ENCODE results near the gene ALKBH5. TPM values are rescaled to one million over a fixed set of nuclear protein-coding genes. Genes with fewer than 3 reads are reported as not detected.

Gene ALKBH5
- total and polyA plus RNA-seq, 2 experiments from 2014 or later = 81.9 to 161 TPM

- H3K79me2 ChIP-seq (ENCODE audit: insufficient read depth) = no peaks in the 10 kb centered on the region
- no peaks in the 10 kb centered on the region for H3K9me2 ChIP-seq (ENCODE audit: insufficient read depth)
- H3F3A ChIP-seq (ENCODE audit: insufficient read depth) = no peaks in the 10 kb centered on the region
- H3K9ac ChIP-seq = no peak overlapping the region
- in situ Hi-C loops (cut with MboI) = no loop called here
- H3K36me3 ChIP-seq (ENCODE audit: low read depth) = no peaks in the 10 kb centered on the region
- TF ChIP-seq EZH2 (IDR thresholded peaks at IDR 0.05; ENCODE audit: insufficient read depth, poor library complexity, severe bottlenecking) (no peak), EZH2phosphoT487 (IDR thresholded peaks at IDR 0.05; ENCODE audit: insufficient read depth, low read depth) (no peak)
- no peak overlapping the region for H3K4me2 ChIP-seq (ENCODE audit: unreplicated experiment)
- no peaks in the 10 kb centered on the region for H3K9me3 ChIP-seq (ENCODE audit: low read depth)
- DNase-seq = no peak
- no peak overlapping the region for H3K27ac ChIP-seq
- H3K4me1 ChIP-seq (ENCODE audit: insufficient read depth) = no peaks in the 10 kb centered on the region
- H4K20me1 ChIP-seq (ENCODE audit: insufficient read depth) = no peaks in the 10 kb centered on the region
- no peaks in the 10 kb centered on the region for H3K27me3 ChIP-seq (replicated peaks; ENCODE audit: insufficient read depth)
- WGBS, 2 experiments (ENCODE audit: low coverage in 1 of 2, low lambda C conversion rate in 2 of 2, missing lambda C conversion rate in 2 of 2) = 80 to 91% methylated on average over 6 to 14 of the region's 14 CpGs
- H3K4me3 ChIP-seq = no peak overlapping the region
- no peak overlapping the region for H2AFZ ChIP-seq
These were observed 44.1 kb upstream of the ALKBH5 start for GRCh38 chr17:18139498-18139897.

- H3K9me3 ChIP-seq (ENCODE audit: low read depth) = no peaks in the 10 kb centered on the region
- in situ Hi-C loops (cut with MboI) = no loop called here
- no peak overlapping the region for H3K9ac ChIP-seq
- H4K20me1 ChIP-seq (ENCODE audit: insufficient read depth) = no peaks in the 10 kb centered on the region
- H3K4me2 ChIP-seq (ENCODE audit: unreplicated experiment) = no peak overlapping the region
- TF ChIP-seq EZH2 (IDR thresholded peaks at IDR 0.05; ENCODE audit: insufficient read depth, poor library complexity, severe bottlenecking) (no peak), EZH2phosphoT487 (IDR thresholded peaks at IDR 0.05; ENCODE audit: insufficient read depth, low read depth) (no peak)
- H3K4me1 ChIP-seq (ENCODE audit: insufficient read depth) = no peaks in the 10 kb centered on the region
- H3K79me2 ChIP-seq (ENCODE audit: insufficient read depth) = no peaks in the 10 kb centered on the region
- no peak overlapping the region for H2AFZ ChIP-seq
- H3K9me2 ChIP-seq (ENCODE audit: insufficient read depth) = no peaks in the 10 kb centered on the region
- peak; percentile 56 for DNase-seq
- no peaks in the 10 kb centered on the region for H3K27me3 ChIP-seq (replicated peaks; ENCODE audit: insufficient read depth)
- H3F3A ChIP-seq (ENCODE audit: insufficient read depth) = no peaks in the 10 kb centered on the region
- no peak overlapping the region for H3K27ac ChIP-seq
- 48 to 55% methylated on average over 3 of the region's 3 CpGs for WGBS, 2 experiments (ENCODE audit: low coverage in 1 of 2, low lambda C conversion rate in 2 of 2, missing lambda C conversion rate in 2 of 2)
- H3K4me3 ChIP-seq = no peak overlapping the region
- no peaks in the 10 kb centered on the region for H3K36me3 ChIP-seq (ENCODE audit: low read depth)
These were observed 43.7 kb upstream of the ALKBH5 start for GRCh38 chr17:18139949-18140348.

GRCh38 chr17:18140648-18141047 lies 43.0 kb upstream of the ALKBH5 start:
- Histone ChIP-seq H3K27me3 (replicated peaks; ENCODE audit: insufficient read depth) (no peaks in the 10 kb centered on the region), H3K4me3 (no peak overlapping the region), H3K79me2 (ENCODE audit: insufficient read depth) (no peaks in the 10 kb centered on the region), H3K9me2 (ENCODE audit: insufficient read depth) (no peaks in the 10 kb centered on the region), H3K9me3 (ENCODE audit: low read depth) (no peaks in the 10 kb centered on the region), H3F3A (ENCODE audit: insufficient read depth) (no peaks in the 10 kb centered on the region), H2AFZ (no peak overlapping the region), H3K27ac (no peak overlapping the region), H3K9ac (no peak overlapping the region), H3K4me1 (ENCODE audit: insufficient read depth) (no peaks in the 10 kb centered on the region), H3K36me3 (ENCODE audit: low read depth) (no peaks in the 10 kb centered on the region), H4K20me1 (ENCODE audit: insufficient read depth) (no peaks in the 10 kb centered on the region), H3K4me2 (ENCODE audit: unreplicated experiment) (no peak overlapping the region)
- 88 to 90% methylated on average over 3 of the region's 3 CpGs for WGBS, 2 experiments (ENCODE audit: low coverage in 1 of 2, low lambda C conversion rate in 2 of 2, missing lambda C conversion rate in 2 of 2)
- in situ Hi-C loops (cut with MboI) = no loop called here
- DNase-seq = no peak
- no peak for TF ChIP-seq EZH2phosphoT487 (IDR thresholded peaks at IDR 0.05; ENCODE audit: insufficient read depth, low read depth)
- no peak for TF ChIP-seq EZH2 (IDR thresholded peaks at IDR 0.05; ENCODE audit: insufficient read depth, poor library complexity, severe bottlenecking)

- TF ChIP-seq EZH2 (IDR thresholded peaks at IDR 0.05; ENCODE audit: insufficient read depth, poor library complexity, severe bottlenecking) = no peak
- Histone ChIP-seq H3K27me3 (replicated peaks; ENCODE audit: insufficient read depth) (no peaks in the 10 kb centered on the region), H3K9me3 (ENCODE audit: low read depth) (no peaks in the 10 kb centered on the region), H4K20me1 (ENCODE audit: insufficient read depth) (no peaks in the 10 kb centered on the region), H3K9me2 (ENCODE audit: insufficient read depth) (no peaks in the 10 kb centered on the region), H3K4me3 (no peak overlapping the region), H3F3A (ENCODE audit: insufficient read depth) (no peaks in the 10 kb centered on the region), H2AFZ (no peak overlapping the region), H3K79me2 (ENCODE audit: insufficient read depth) (no peaks in the 10 kb centered on the region), H3K36me3 (ENCODE audit: low read depth) (no peaks in the 10 kb centered on the region), H3K4me1 (ENCODE audit: insufficient read depth) (no peaks in the 10 kb centered on the region), H3K27ac (no peak overlapping the region), H3K9ac (no peak overlapping the region), H3K4me2 (ENCODE audit: unreplicated experiment) (no peak overlapping the region)
- 22 to 23% methylated on average over 9 of the region's 9 CpGs for WGBS, 2 experiments (ENCODE audit: low coverage in 1 of 2, low lambda C conversion rate in 2 of 2, missing lambda C conversion rate in 2 of 2)
- in situ Hi-C loops (cut with MboI) = no loop called here
- DNase-seq = peak; percentile 75
These were observed 42.3 kb upstream of the ALKBH5 start for GRCh38 chr17:18141210-18141803.

GRCh38 chr17:18142417-18142816 lies 41.2 kb upstream of the ALKBH5 start:
- H3K4me2 ChIP-seq (ENCODE audit: unreplicated experiment) = no peak overlapping the region
- no peak for TF ChIP-seq EZH2 (IDR thresholded peaks at IDR 0.05; ENCODE audit: insufficient read depth, poor library complexity, severe bottlenecking)
- no peak for TF ChIP-seq EZH2phosphoT487 (IDR thresholded peaks at IDR 0.05; ENCODE audit: insufficient read depth, low read depth)
- H3K9me2 ChIP-seq (ENCODE audit: insufficient read depth) = no peaks in the 10 kb centered on the region
- in situ Hi-C loops (cut with MboI) = no loop called here
- H3K27ac ChIP-seq = no peak overlapping the region
- no peak for DNase-seq
- H2AFZ ChIP-seq = no peak overlapping the region
- H4K20me1 ChIP-seq (ENCODE audit: insufficient read depth) = no peaks in the 10 kb centered on the region
- H3K4me3 ChIP-seq = no peak overlapping the region
- WGBS, 2 experiments (ENCODE audit: low coverage in 1 of 2, low lambda C conversion rate in 2 of 2, missing lambda C conversion rate in 2 of 2) = 81 to 86% methylated on average over 3 of the region's 3 CpGs
- H3K9ac ChIP-seq = no peak overlapping the region
- H3K4me1 ChIP-seq (ENCODE audit: insufficient read depth) = no peaks in the 10 kb centered on the region
- no peaks in the 10 kb centered on the region for H3K9me3 ChIP-seq (ENCODE audit: low read depth)
- H3K36me3 ChIP-seq (ENCODE audit: low read depth) = no peaks in the 10 kb centered on the region
- H3K79me2 ChIP-seq (ENCODE audit: insufficient read depth) = no peaks in the 10 kb centered on the region
- no peaks in the 10 kb centered on the region for H3K27me3 ChIP-seq (replicated peaks; ENCODE audit: insufficient read depth)
- no peaks in the 10 kb centered on the region for H3F3A ChIP-seq (ENCODE audit: insufficient read depth)

Measured in GM23248 (cell line).